HL-60 (cell line): ENCODE measurements around the gene CEACAM3.

Experiments used
- GABPA ChIP-seq: IDR thresholded peaks from 2 replicates; pipeline ENCODE4 v1.6.1; 2012; ENCODE audit warnings: low read depth
- POLR2AphosphoS5 ChIP-seq: IDR thresholded peaks from 2 replicates; pipeline ENCODE4 v1.6.1; 2012; ENCODE audit warnings: low read depth
- TF ChIP-seq, protein P1 (sequence below): IDR thresholded peaks from one replicate; pipeline ENCODE4 v1.5.1; 2011; ENCODE audit warnings: low read length, control low read depth, inconsistent platforms; ENCODE audit not compliant: insufficient read depth

DNA sequence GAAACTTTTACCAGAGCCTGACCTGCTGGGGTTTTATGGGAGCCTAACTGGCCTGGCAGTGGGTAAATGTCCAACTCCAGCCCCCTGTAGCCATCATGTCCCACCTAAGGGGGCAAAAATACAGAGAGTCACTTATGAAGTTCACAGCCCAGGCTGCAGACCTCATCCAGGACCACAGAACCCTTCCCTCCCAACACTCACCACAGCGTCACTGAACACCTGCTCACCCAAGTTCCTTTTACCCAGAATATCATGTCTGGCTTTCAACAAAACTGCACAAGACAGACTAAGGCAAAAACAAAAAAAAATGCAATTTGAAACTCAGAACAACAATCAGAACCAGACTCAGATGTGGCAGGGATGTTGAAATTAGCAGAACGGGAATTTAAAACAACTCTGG, 6.4 kb downstream of the CEACAM3 start:
- TF ChIP-seq POLR2AphosphoS5 (no peak), GABPA (no peak)
- TF ChIP-seq, protein P1, sequence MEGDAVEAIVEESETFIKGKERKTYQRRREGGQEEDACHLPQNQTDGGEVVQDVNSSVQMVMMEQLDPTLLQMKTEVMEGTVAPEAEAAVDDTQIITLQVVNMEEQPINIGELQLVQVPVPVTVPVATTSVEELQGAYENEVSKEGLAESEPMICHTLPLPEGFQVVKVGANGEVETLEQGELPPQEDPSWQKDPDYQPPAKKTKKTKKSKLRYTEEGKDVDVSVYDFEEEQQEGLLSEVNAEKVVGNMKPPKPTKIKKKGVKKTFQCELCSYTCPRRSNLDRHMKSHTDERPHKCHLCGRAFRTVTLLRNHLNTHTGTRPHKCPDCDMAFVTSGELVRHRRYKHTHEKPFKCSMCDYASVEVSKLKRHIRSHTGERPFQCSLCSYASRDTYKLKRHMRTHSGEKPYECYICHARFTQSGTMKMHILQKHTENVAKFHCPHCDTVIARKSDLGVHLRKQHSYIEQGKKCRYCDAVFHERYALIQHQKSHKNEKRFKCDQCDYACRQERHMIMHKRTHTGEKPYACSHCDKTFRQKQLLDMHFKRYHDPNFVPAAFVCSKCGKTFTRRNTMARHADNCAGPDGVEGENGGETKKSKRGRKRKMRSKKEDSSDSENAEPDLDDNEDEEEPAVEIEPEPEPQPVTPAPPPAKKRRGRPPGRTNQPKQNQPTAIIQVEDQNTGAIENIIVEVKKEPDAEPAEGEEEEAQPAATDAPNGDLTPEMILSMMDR = no peak
